HepG2 (cell line): ENCODE measurements around the gene SF3A2. TPM values are rescaled to one million over a fixed set of nuclear protein-coding genes. Genes with fewer than 3 reads are reported as not detected.

ENCODE experiments used
- ARHGAP35 ChIP-seq: sonication (generic); formaldehyde crosslinking; IDR thresholded peaks from 2 replicates; pipeline ENCODE4 v1.9.0; 2022; ENCODE audit warnings: mild to moderate bottlenecking, inconsistent platforms, moderate library complexity, missing genetic modification reagents, borderline replicate concordance
- DMTF1 ChIP-seq: sonication (generic); formaldehyde crosslinking; IDR thresholded peaks from 2 replicates; pipeline ENCODE4 v1.4.0; 2020; ENCODE audit warnings: mild to moderate bottlenecking, missing genetic modification reagents
- DR1 ChIP-seq: sonication (generic); formaldehyde crosslinking; IDR thresholded peaks from 2 replicates; pipeline ENCODE4 v1.8.0; 2021; ENCODE audit warnings: mild to moderate bottlenecking, missing genetic modification reagents, inconsistent platforms
- E2F5 ChIP-seq: sonication (generic); formaldehyde crosslinking; conservative IDR thresholded peaks from 2 replicates; pipeline ENCODE4 v1.4.0; 2020; ENCODE audit warnings: missing genetic modification reagents
- HNRNPL ChIP-seq: fragments of 200-400 bp; formaldehyde crosslinking; IDR thresholded peaks from 2 replicates; pipeline ENCODE4 v1.6.1; 2017; ENCODE audit warnings: mild to moderate bottlenecking, low read depth, low read length
- HNRNPLL ChIP-seq: fragments of 200-400 bp; formaldehyde crosslinking; IDR thresholded peaks from 2 replicates; pipeline ENCODE4 v1.6.1; 2017; ENCODE audit warnings: mild to moderate bottlenecking, low read depth, low read length; ENCODE audit not compliant: poor library complexity, severe bottlenecking
- HOMEZ ChIP-seq: IDR thresholded peaks from 2 replicates; pipeline ENCODE4 v1.6.1; 2016; ENCODE audit warnings: low read depth
- KDM2A ChIP-seq: sonication (generic); formaldehyde crosslinking; IDR thresholded peaks from 2 replicates; pipeline ENCODE4 v1.4.0; 2020; ENCODE audit warnings: low read depth, missing genetic modification reagents, borderline replicate concordance
- KLF13 ChIP-seq: sonication (generic); formaldehyde crosslinking; IDR thresholded peaks from 2 replicates; pipeline ENCODE4 v1.4.0; 2020; ENCODE audit warnings: mild to moderate bottlenecking, missing genetic modification reagents
- MAX ChIP-seq: IDR thresholded peaks from 2 replicates; pipeline ENCODE4 v1.6.1; 2012; ENCODE audit warnings: inconsistent platforms
- MXD4 ChIP-seq: IDR thresholded peaks from 2 replicates; pipeline ENCODE4 v1.6.1; 2016; ENCODE audit warnings: mild to moderate bottlenecking, missing biosample characterization, missing genetic modification reagents
- PPARG ChIP-seq: conservative IDR thresholded peaks from 2 replicates; pipeline ENCODE4 v1.6.1; 2016; ENCODE audit warnings: missing biosample characterization, missing genetic modification reagents
- SMYD3 ChIP-seq: sonication (generic); formaldehyde crosslinking; IDR thresholded peaks from 2 replicates; pipeline ENCODE4 v1.8.1; 2023; ENCODE audit warnings: mild to moderate bottlenecking, missing genetic modification reagents
- SOX6 ChIP-seq, 2 experiments: fragments of 450-650 bp in 1 of 2; sonication (generic) in 1 of 2; formaldehyde crosslinking in 1 of 2; IDR thresholded peaks; 2 replicates each; pipeline versions ENCODE4 v1.4.0 to v1.6.1; 2017 to 2020; ENCODE audit warnings: antibody characterized with exemption in 1 of 2, mild to moderate bottlenecking in 1 of 2, missing genetic modification reagents in 1 of 2
- TAF1 ChIP-seq: sonication (generic); formaldehyde crosslinking; IDR thresholded peaks from 2 replicates; pipeline ENCODE4 v1.4.0; 2020; ENCODE audit warnings: missing genetic modification reagents
- ZBTB46 ChIP-seq: sonication (generic); formaldehyde crosslinking; IDR thresholded peaks from 2 replicates; pipeline ENCODE4 v1.4.0; 2020; ENCODE audit warnings: mild to moderate bottlenecking, missing genetic modification reagents, borderline replicate concordance
- ZEB1 ChIP-seq: IDR thresholded peaks from 2 replicates; pipeline ENCODE4 v1.6.1; 2012; ENCODE audit warnings: mild to moderate bottlenecking, low read depth, inconsistent platforms; ENCODE audit not compliant: insufficient replicate concordance
- ZMAT5 ChIP-seq: sonication (generic); formaldehyde crosslinking; IDR thresholded peaks from 2 replicates; pipeline ENCODE4 v1.5.0; 2020; ENCODE audit warnings: mild to moderate bottlenecking, low read depth, missing genetic modification reagents, borderline replicate concordance
- ZNF234 ChIP-seq: sonication (generic); formaldehyde crosslinking; conservative IDR thresholded peaks from 2 replicates; pipeline ENCODE4 v1.5.1; 2020; ENCODE audit warnings: mild to moderate bottlenecking, missing genetic modification reagents
- ZNF414 ChIP-seq: sonication (generic); formaldehyde crosslinking; IDR thresholded peaks from 2 replicates; pipeline ENCODE4 v1.5.0; 2020; ENCODE audit warnings: missing genetic modification reagents
- ZNF616 ChIP-seq: sonication (generic); formaldehyde crosslinking; IDR thresholded peaks from 2 replicates; pipeline ENCODE4 v1.5.0; 2020; ENCODE audit warnings: low read depth, mild to moderate bottlenecking, missing genetic modification reagents
- ZSCAN20 ChIP-seq: sonication (generic); formaldehyde crosslinking; IDR thresholded peaks from 2 replicates; pipeline ENCODE4 v1.4.0; 2020; ENCODE audit warnings: missing genetic modification reagents, mild to moderate bottlenecking, borderline replicate concordance
- polyA plus RNA-seq, 8 experiments: library from polyadenylated mRNA; depleted of rRNA in 3 of 8; stranded (reverse) in 7 of 8; unstranded in 1 of 8; fragments of >200 nt; fragmentation: Illumina TruSeq in 4 of 8; extraction: Trizol in 4 of 8; gene quantifications; 2 replicates each; pipeline versions ENCODE4 v1.2.1 to v1.2.3, GENCODE V29; 2011 to 2016; ENCODE audit warnings: low read depth in 4 of 8, missing spikeins in 1 of 8, mixed read lengths in 1 of 8; ENCODE audit not compliant: insufficient read depth in 1 of 8
- total RNA-seq, 5 experiments: library from RNA; depleted of rRNA; stranded (reverse); fragments of >200 nt; fragmentation: Illumina TruSeq; extraction: Trizol; gene quantifications; 2 replicates each; pipeline ENCODE4 v1.2.3, GENCODE V29; 2016; ENCODE audit warnings: low read depth in 1 of 5

Gene SF3A2
- total and polyA plus RNA-seq, 2 of the 13 experiments (the other 11 are each of a cell fraction or from before 2014, with no cell fraction given), result 8.6 to 8.8 TPM

- TF ChIP-seq PPARG, result no peak
- no peak for TF ChIP-seq ZEB1
- no peak for TF ChIP-seq KLF13 (CRISPR knock-in tag)
- no peak for TF ChIP-seq ZMAT5
- TF ChIP-seq ARHGAP35 (CRISPR knock-in tag), result no peak
- TF ChIP-seq SMYD3, result no peak
- TF ChIP-seq ZBTB46 (CRISPR knock-in tag), result no peak
- TF ChIP-seq ZSCAN20 (CRISPR knock-in tag), result no peak
- TF ChIP-seq HNRNPLL, result peak; percentile 21
- no peak for TF ChIP-seq DMTF1 (CRISPR knock-in tag)
- no peak for TF ChIP-seq ZNF414 (CRISPR knock-in tag)
- peak; percentile 48; the same call in 1 of the 2 replicates for TF ChIP-seq MAX
- TF ChIP-seq E2F5 (CRISPR knock-in tag), result no peak
- TF ChIP-seq DR1 (CRISPR knock-in tag), result no peak
- TF ChIP-seq MXD4 (CRISPR knock-in tag), result 0 out of 2 replicates have a peak, but pooled peaks have one; percentile 56
- TF ChIP-seq KDM2A (CRISPR knock-in tag), result peak; percentile 34; the same call in 1 of the 2 replicates
- TF ChIP-seq ZNF234, result no peak
- TF ChIP-seq SOX6 (IDR thresholded peaks at IDR 0.05), result no peak
- no peak for TF ChIP-seq SOX6 (CRISPR knock-in tag; IDR thresholded peaks at IDR 0.05)
- TF ChIP-seq HOMEZ (CRISPR knock-in tag), result no peak
- 0 out of 2 replicates have a peak, but pooled peaks have one; percentile 43 for TF ChIP-seq HNRNPL
- TF ChIP-seq ZNF616 (CRISPR knock-in tag), result no peak
- TF ChIP-seq TAF1, result no peak
Observed at GRCh38 chr19:2274931-2275535, 38.4 kb downstream of the SF3A2 start (continued).
